Measurements from ENCODE around the gene PTHLH. TPM values are rescaled to one million over a fixed set of nuclear protein-coding genes. Genes with fewer than 3 reads are reported as not detected.
A peak's percentile ranks its signal among the peaks of the same experiment; 100 is the strongest.

PTHLH gene
- total and polyA plus RNA-seq, 2 donors (not counting 3 experiments of a cell fraction or from before 2014, with no cell fraction given), result 0.60 to 0.65 TPM

DNA sequence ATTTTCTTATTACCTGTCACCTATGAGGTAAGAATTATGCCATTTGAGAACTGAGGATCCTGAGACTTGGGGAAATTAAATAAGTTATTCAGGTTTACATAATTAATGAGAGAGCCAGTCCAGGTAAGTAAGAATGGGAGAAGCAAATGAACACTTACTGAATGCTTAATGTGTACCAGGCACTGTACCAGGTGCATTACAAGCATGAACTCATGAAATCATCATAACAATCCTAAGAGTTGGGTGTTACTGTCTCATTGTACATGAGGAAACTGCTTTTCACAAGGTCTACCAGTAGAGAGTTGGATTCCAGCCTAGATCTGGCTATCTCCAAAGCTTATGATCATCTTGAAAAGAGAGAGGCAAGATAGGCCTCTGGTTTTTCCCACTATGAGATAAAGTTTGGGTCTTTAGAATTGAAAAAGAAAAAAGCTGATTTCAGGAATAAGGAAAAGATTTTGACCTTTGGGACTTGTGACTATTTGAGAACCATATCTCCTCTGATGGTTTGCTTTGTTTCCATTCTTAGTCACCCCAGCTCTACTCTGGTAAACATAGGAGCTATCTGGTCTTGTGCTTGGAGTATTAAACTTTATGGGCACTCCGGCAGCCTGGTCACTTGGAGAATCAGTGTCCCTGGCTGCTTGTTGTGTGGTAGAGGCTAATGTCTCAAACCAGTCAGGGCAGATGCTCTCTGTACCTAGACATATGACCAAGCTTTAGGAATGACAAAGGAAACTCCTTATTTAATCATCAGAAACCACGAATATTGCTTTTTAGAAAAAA is 48.0 kb downstream of the PTHLH start:
- dilution Hi-C loops (cut with MboI; ENCODE audit: extremely low pct_ligation_motif_present, low sequenced_read_pairs) (no loop called here), intact Hi-C loops (cut with micrococcal nuclease) (no loop called here)
- no peaks in the 10 kb centered on the region for H3K79me2 ChIP-seq (ENCODE audit: control insufficient read depth, insufficient read depth, low read length)
- H4K20me1 ChIP-seq (replicated peaks; ENCODE audit: control insufficient read depth, extremely low read depth, insufficient read depth, low read length), result no peaks in the 10 kb centered on the region
- no peak overlapping the region for H3K9ac ChIP-seq (replicated peaks; ENCODE audit: extremely low read depth, insufficient read depth, low read length)
- no peaks in the 10 kb centered on the region for H3K9me1 ChIP-seq (replicated peaks; ENCODE audit: control insufficient read depth, extremely low read depth, insufficient read depth, low read length)
- no peak overlapping the region for H3K4me3 ChIP-seq (replicated peaks in 1 of 3; ENCODE audit: insufficient read depth in 1 of 3, low read depth in 1 of 3, low read length in 3 of 3)
- H3K27ac ChIP-seq (ENCODE audit: insufficient read depth, low read depth, low read length), result no peak overlapping the region
- H2AFZ ChIP-seq (ENCODE audit: low read depth, low read length), result no peak overlapping the region
- DNase-seq (ENCODE audit: low read depth, low spot score) (peak; percentile 16), FAIRE-seq (no peak)
- no peaks in the 10 kb centered on the region for H3K36me3 ChIP-seq (ENCODE audit: control insufficient read depth in 2 of 2, extremely low read depth in 1 of 2, insufficient read depth in 2 of 2, low read length in 2 of 2)
- ChIA-PET CTCF (interaction anchor here (0.8 to 1.9 kb wide), 2 partner anchors 9 to 16 kb away, joined by 3 to 8 read pairs; no protein-coding TSS in a partner anchor), POLR2A (no interaction called here)
- no peaks in the 10 kb centered on the region for H3K27me3 ChIP-seq (ENCODE audit: control insufficient read depth in 2 of 2, insufficient read depth in 2 of 2, low read length in 2 of 2)
- no TSS peak for BruUV-seq (replicated peaks)
- no peaks in the 10 kb centered on the region for H3K9me3 ChIP-seq (replicated peaks; ENCODE audit: control insufficient read depth, insufficient read depth, low read length)
- TF ChIP-seq MYC (IDR thresholded peaks at IDR 0.05; ENCODE audit: low read depth, low read length), result no peak
- no peak for TF ChIP-seq POLR2AphosphoS5 (IDR thresholded peaks at IDR 0.05; ENCODE audit: insufficient read depth, low read depth, low read length)
- TF ChIP-seq FOS (IDR thresholded peaks at IDR 0.05; ENCODE audit: borderline replicate concordance, insufficient read depth, low read length), result no peak
- no peak for TF ChIP-seq EZH2 (IDR thresholded peaks at IDR 0.05; ENCODE audit: borderline replicate concordance, low read depth, low read length, severe bottlenecking)
- no peak for TF ChIP-seq GATA2 (IDR thresholded peaks at IDR 0.05; ENCODE audit: insufficient read depth, insufficient read length, low read depth, low read length)
- TF ChIP-seq, protein P1, sequence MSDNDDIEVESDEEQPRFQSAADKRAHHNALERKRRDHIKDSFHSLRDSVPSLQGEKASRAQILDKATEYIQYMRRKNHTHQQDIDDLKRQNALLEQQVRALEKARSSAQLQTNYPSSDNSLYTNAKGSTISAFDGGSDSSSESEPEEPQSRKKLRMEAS (IDR thresholded peaks at IDR 0.05; ENCODE audit: insufficient read depth, insufficient read length), result no peak
- TF ChIP-seq, protein P2, sequence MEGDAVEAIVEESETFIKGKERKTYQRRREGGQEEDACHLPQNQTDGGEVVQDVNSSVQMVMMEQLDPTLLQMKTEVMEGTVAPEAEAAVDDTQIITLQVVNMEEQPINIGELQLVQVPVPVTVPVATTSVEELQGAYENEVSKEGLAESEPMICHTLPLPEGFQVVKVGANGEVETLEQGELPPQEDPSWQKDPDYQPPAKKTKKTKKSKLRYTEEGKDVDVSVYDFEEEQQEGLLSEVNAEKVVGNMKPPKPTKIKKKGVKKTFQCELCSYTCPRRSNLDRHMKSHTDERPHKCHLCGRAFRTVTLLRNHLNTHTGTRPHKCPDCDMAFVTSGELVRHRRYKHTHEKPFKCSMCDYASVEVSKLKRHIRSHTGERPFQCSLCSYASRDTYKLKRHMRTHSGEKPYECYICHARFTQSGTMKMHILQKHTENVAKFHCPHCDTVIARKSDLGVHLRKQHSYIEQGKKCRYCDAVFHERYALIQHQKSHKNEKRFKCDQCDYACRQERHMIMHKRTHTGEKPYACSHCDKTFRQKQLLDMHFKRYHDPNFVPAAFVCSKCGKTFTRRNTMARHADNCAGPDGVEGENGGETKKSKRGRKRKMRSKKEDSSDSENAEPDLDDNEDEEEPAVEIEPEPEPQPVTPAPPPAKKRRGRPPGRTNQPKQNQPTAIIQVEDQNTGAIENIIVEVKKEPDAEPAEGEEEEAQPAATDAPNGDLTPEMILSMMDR (IDR thresholded peaks at IDR 0.05; ENCODE audit: extremely low read depth in 1 of 2, insufficient read depth in 1 of 2, low read depth in 1 of 2, low read length in 2 of 2), result no peak
- TF ChIP-seq POLR2A (IDR thresholded peaks at IDR 0.05; ENCODE audit: low read depth, low read length), result no peak
- TF ChIP-seq JUN (IDR thresholded peaks at IDR 0.05; ENCODE audit: borderline replicate concordance, insufficient read depth, insufficient read length, low read depth), result no peak
- H3K4me1 ChIP-seq (ENCODE audit: control insufficient read depth, extremely low read depth, insufficient read depth, low read length), result peaks cover 13% of the 10 kb centered on the region
- no peak overlapping the region for H3K4me2 ChIP-seq (ENCODE audit: insufficient read depth, low read length)
